T47D (cell line): ENCODE measurements around the gene UNG.
"Not testable (repeated sequence)": the region's sequence is repeated elsewhere in the genome, so short reads cannot be mapped to it uniquely, and the experiment has no call there.

ENCODE experiments used
- DNase-seq, 2 experiments: peaks; one replicate each; pipeline versions ENCODE4 v3.0.0 to v3.0.0-alpha.2; 2011 to 2012; ENCODE audit warnings: low read depth in 1 of 2, low spot score in 1 of 2
- JUND ChIP-seq: IDR thresholded peaks from 2 replicates; pipeline ENCODE4 v1.6.1; 2012; ENCODE audit warnings: low read depth
- in situ Hi-C: cut with HindIII; loops from 2 replicates; pipeline ENCODE4 v1.10.0; 2016; ENCODE audit warnings: low sequenced_read_pairs, low pct_unique_long_range_greater_than_20kb

UNG gene

DNA sequence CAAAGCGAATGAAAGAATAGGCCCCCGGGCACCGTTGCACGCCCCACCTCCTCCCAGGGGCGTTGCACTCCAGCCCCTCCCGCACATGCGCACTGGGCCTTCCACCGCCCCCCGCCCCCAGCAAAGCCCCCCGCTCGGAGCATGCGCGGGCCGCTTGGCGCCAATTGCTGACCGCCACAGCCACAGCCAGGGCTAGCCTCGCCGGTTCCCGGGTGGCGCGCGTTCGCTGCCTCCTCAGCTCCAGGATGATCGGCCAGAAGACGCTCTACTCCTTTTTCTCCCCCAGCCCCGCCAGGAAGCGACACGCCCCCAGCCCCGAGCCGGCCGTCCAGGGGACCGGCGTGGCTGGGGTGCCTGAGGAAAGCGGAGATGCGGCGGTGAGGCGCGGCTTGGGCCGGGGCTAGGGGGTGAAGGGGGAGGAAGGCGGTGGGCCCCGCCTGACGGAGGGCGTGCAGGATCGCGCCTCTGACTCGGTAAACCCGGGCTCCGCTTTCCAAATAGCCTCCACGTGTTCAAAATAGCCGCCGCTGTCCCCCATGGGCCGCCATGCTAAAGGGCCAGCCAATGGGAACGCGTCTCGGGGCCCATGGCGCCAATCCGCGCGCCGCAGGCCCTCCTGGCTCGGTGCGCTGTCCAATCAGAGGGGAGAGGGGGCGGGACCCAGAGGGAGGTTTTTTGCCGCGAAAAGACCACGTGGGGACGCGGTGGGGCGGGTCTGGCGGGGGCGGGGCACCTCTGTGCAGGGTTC, at the start of gene UNG:
Gene UNG, plus strand, starts transcription at position 163 of the 748 bp plus-strand sequence. Its CDS starts 83 bp downstream, at position 246.
- in situ Hi-C loops: no loop called here
- DNase-seq: peak; percentile 99
- no peak for TF ChIP-seq JUND

GRCh38 chr12:109048706-109049105, 48.7 kb upstream of the UNG start:
- DNase-seq, in situ Hi-C loops: not testable (repeated sequence)

- DNase-seq, in situ Hi-C loops: not testable (repeated sequence)
Observed at GRCh38 chr12:109049794-109050193, 47.6 kb upstream of the UNG start.

DNA sequence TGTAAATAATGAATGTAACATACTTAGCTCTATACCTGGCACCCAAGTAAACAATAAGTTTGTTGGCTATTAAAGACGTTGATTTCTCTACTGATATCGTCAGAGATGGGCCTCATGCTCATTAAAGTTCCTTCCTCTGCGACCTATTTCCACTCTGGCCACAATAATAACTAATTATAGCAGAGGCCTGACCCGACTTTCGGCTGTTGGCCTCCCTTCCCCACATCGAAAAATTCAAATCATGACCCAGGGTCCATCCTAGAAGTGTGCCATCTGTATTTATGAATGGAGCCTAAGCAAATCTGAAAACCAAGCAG, 45.3 kb upstream of the UNG start:
- in situ Hi-C loops: no loop called here
- no peak for DNase-seq

GRCh38 chr12:109052414-109053323, 44.7 kb upstream of the UNG start, which contains the start of gene USP30:
USP30 (plus strand) TSS chr12:109052576; CDS start chr12:109052679, 103 bp downstream.
- peak; percentile 89 to 94 for DNase-seq
- in situ Hi-C loops: no loop called here
- TF ChIP-seq JUND: no peak

More for the DNA sequence above, 45.3 kb upstream of the UNG start:
- TF ChIP-seq JUND: no peak

- no peak for DNase-seq
- TF ChIP-seq JUND: no peak
- in situ Hi-C loops: no loop called here
Observed at GRCh38 chr12:109053382-109054123, 43.8 kb upstream of the UNG start.

GRCh38 chr12:109054124-109054513, 43.3 kb upstream of the UNG start:
- in situ Hi-C loops, DNase-seq: not testable (repeated sequence)

GRCh38 chr12:109054520-109054919, 42.9 kb upstream of the UNG start:
- no peak for TF ChIP-seq JUND
- in situ Hi-C loops: no loop called here
- DNase-seq: no peak

DNA sequence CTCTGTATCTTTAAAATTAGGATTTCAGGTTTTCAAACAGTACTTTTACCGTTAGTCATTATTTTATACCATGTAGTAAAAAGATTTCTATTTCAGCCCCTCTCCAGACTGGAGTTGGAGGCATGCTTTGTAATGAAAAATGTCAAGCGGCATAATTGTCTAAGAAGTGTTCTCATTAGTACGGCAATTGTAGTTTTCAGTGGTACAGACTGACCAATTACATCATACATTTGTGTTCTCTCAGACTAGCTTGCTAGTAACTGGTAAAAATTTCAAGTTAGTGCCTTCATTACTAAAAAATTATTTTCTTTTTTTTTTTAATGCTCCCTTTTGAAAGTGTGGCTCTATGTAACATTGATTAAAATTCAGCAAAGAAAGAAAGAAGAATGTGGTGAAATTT, 40.5 kb upstream of the UNG start:
- no peak for DNase-seq
- in situ Hi-C loops: no loop called here
- TF ChIP-seq JUND: no peak

- DNase-seq: no peak
- in situ Hi-C loops: no loop called here
- TF ChIP-seq JUND: no peak
Observed at GRCh38 chr12:109057376-109057775, 40.0 kb upstream of the UNG start.

DNA sequence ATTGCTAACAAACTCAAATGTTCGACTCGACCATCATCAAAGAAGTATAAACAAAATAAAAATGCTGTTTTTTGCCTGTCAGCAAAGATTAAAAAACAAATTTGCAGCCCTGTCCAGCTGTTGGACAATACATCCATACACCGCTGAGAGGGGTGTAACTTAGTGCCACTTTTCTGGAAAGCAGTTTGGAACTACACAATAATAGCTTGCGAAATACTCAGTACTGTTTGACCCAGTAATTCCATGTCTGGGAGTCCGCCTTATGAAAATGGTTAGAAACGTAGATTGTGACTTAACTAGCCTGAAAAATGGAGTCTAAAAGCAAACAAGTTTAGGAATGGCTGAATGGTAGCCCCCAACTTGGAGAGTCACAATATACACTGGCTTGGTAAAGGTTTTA, 38.6 kb upstream of the UNG start:
- TF ChIP-seq JUND: no peak
- DNase-seq: no peak
- in situ Hi-C loops: no loop called here

- no peak for TF ChIP-seq JUND
- DNase-seq: no peak
- in situ Hi-C loops: no loop called here
Observed at GRCh38 chr12:109064143-109064542, 33.3 kb upstream of the UNG start.
